ENCODE measurements around the gene INSRR.

INSRR gene

DNA sequence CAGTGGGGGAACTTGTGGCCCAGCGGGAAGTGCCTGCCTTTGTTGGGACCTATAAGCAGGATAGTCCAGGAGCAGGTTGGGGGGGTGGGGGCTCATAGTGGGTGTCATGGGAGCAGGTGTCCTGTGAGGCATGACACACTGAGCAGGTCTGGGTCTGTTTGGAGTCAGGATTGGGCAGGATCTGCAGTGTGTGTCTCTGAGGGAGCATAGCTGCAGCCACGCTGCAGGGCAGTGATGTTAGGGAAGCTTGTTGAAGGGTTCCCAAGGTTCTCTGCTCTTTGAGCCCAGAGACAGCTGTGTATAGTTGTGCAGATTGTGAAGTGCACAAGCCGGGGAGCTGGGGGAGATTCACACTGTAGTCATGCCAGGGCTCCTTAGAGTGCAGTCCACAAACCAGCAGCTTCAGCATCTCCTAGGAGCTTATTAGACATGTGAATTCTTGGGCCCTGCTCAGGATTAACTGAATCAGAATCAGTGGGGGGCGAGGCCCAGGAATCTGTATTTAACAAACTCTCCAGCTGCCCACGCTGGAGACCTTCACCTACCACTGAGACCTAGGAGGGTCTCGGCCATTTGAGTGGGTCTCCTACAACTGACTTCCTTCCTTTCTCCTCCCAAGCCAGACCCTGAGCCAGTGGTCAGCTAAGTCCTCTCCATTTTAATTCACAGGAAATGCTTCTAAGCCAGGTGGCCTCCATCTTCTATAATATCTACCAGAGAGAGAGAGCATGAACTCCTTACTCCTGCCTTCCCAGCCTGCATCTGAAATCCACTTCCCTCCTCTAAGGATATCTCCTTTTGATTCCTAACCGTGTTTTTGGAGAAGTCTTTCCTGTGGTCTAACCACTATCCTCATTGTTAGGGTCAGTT, 11.1 kb downstream of the INSRR start:
- no peak for DNase-seq

- DNase-seq = no peak
Measured at GRCh38 chr1:156846643-156847042, 12.3 kb downstream of the INSRR start.

DNA sequence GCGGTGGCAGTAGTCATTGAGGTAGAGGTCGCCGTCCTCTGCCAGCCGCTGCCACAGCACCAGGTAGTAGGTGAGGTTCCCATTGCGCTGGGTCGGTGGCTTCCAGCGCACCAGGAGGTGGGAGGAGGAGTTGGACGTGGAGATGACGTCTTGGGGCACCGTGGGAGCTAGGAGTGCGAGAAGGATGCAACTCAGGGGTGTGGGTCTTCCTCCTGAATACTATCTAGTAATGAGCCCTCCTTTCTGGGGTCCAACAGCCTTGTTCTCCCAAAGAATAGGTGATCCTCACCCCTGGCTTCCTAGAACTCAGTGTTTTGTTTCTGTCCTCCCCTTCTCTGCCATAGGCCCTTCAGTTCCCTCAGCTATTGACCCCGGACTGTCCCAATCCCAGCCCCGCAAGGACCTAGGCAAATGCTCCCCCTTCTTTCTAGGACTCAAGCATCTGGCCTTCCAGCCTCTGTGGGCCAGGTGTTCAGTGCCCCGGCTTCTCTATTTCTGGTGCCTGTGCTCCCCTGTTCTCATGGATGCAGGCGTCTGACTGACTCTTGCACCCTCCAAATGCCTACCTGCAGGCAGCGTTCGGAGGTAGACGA, 12.9 kb downstream of the INSRR start:
- no peak for DNase-seq

GRCh38 chr1:156845055-156845952, 13.6 kb downstream of the INSRR start:
- no peak for DNase-seq

- DNase-seq = no peak
Measured at GRCh38 chr1:156844638-156845037, 14.3 kb downstream of the INSRR start.

DNA sequence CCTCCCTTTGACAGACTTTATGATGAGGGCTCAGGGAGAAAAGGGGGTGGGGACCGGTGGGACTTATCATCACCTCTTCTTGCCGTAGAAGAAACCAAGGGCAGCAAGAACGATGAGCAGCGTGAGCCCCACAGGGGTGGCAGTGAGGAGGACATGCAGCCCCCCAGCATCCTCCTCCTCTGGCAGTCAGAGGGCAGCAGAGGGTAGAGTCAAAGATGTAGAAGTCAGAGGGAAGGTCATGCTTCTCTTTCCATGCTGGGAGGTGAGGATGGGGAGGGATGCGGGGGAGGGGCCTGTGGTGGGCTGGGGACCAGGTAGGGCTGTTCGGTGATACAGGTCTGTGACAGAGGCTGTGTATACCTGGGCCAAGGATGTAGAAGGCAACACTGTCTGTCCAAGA, 14.8 kb downstream of the INSRR start:
- DNase-seq = no peak

DNA sequence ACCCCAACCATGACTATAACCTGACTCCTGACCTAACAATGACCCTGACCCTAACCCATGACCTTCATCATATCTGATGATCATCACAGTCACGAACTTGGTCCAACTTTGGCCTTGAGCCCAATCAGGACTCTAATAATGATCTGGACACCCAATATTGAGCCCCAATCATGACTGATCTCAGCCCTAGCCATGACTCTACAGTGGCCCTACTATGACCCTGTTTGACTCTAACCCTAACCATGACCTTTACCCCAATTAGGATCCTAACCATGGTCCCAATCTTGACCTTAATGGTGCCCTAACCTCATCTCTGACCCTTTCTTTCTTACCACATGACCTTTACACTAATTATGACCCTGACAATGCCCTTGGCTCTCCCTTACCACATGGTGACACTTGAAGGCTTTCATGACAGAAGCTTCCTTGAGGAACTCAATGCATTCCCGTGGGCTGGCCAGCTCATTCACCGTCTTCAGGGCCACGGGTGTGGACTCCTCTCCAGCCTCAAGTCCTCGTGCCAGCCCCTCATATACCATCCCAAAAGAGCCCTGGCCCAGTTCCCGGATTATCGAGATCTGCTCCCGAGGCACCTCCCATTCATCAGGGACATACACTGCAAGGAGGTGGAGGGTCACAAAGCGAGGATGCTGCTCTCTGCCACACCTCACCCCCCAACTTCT, 16.2 kb downstream of the INSRR start:
- no peak for DNase-seq

GRCh38 chr1:156841295-156841855, 17.5 kb downstream of the INSRR start:
- DNase-seq = no peak

- no peak for DNase-seq
Measured at GRCh38 chr1:156840898-156841279, 18.0 kb downstream of the INSRR start.

- DNase-seq = no peak
Measured at GRCh38 chr1:156840186-156840897, 18.6 kb downstream of the INSRR start.

DNA sequence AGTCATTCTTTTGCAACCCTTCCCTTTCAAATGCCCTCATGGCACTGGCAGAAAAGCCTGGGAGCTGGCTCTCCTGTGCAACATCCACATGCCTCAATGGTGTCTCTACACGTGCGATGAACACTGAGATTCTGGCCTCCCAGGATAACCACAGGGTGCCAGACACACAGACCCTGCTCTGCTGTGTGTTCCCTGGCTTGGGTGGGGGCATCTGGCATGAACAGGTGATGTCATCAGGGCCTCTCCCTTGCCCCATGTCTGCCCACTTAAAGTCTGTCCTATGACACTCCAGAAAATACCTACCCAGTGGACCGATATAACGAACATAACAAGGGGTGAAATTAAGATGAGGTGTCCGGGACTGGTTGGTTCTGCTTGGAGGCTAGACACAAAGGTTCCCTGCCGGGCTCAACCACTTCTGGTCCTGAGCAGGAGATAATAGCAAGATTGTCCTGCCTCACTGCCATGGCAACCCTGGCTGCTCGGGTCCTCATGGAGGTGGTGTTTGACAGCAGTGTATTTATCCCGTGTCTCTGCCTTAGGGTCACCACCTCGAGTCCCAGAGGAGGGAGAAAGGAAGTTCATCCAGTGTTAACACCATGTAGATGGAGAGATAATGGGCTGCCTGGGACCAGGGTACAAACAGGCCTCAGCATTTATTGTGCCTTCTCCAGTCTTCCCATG, 19.3 kb downstream of the INSRR start:
- no peak for DNase-seq

DNA sequence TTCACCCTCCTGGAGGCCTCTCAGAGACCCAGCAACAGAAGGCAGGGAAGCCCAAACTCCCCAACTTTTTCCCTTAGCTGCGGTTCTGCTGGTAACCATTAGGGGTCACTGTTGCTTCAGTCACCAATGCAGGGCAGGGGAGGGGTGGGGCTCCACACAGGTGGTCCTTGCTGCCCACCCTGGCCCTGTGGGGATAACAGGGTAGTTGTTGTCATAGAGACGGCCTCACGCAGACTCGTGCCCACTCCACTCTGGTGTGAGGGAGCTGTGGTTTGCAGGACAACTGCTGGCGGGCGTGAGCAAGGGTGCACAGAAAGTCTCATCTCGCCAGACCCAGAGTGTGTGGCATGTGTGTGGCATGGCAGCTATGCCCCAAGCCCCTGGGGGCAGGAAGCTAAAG, 19.9 kb downstream of the INSRR start:
- no peak for DNase-seq

DNA sequence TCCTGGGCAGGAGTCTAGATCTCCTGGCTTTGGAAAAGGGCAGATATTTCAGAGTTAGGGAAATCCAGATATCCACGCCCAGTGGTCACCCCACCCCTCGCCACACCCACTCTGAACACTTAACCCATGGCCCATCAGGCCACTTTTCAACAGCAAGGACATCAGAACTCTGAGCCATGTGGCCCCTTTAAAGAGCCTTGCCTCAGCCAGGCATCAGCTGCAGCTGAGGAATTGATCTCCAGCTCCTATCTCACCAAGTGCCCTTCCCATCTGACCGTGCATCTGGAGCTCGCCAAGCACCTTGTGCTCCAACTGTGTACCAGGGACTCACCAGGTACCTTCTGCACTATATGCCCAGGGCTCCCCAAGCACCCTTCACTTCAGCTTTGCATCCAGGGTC, 22.0 kb downstream of the INSRR start:
- DNase-seq = no peak

- DNase-seq = no peak
Measured at GRCh38 chr1:156836041-156836654, 22.8 kb downstream of the INSRR start.

DNA sequence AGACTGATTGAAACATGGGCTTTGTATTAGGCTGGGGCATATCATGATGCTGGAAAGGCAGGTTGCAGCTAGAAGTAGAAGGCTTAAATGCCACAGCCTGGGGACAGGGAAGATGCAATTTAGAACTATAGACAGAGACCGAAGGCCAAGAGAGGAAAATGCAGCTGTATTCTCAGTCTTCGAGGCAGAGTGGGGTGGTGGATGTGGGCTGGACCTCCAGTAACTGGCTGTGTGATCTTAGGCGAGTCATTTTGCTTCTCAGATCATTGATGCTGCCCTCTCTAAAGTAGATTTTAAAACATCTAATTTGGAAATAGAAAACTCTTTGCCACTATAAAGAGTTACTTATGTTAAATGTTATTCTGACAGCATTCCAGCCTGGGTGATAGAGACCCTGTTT, 24.6 kb downstream of the INSRR start:
- no peak for DNase-seq

- DNase-seq = no peak
Measured at GRCh38 chr1:156833603-156834002, 25.3 kb downstream of the INSRR start.

GRCh38 chr1:156832434-156832833, 26.5 kb downstream of the INSRR start:
- DNase-seq = no peak

- no peak for DNase-seq
Measured at GRCh38 chr1:156828400-156829124, 30.4 kb downstream of the INSRR start.

DNA sequence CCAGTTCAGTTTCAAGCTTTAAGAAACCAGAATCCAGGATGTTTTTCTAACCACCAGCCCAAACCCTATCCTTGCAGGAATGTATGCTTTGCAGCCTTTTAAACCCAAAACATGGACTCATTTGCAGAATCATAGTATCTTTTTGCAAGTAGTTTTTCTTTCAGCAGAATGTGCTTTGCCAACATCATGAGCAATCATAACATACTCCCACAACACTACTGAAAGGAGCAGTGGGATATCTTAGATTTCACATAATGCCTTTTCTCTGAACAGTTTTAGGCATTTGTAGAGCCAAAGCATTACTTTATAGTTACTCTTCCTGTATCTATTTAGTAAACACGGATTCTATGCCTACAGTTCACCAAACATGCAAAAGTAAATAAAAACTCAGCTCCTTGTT, 32.3 kb downstream of the INSRR start:
- no peak for DNase-seq

DNA sequence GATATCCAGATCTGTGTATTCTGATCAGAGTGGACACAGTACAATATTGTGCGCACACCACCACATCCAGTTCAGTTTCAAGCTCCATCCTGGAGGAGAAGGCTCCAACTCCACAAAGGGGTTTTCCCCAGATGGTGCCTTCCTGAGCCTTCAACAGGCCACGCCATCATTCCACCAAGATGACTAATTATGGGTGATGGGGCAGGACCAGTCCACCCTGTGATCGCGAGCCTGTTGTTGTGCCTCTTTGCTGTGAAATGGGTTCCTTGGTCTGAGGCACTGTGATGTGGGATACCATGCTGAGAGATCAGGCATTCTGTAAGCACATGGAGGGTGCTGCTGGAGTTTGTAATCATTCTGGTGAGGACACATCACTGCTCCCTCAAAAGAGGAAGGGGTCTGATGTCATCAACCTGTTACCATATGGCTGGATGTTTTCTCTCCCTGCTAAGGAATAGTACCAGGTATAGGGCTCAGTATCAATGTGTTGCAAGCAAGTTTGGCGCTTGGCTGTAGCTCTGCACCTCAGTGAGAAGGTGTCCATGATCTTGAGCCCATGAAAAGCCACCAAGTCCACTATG, 35.6 kb downstream of the INSRR start:
- no peak for DNase-seq

Data from NCI-H1105 (cell line).